ENCODE data around the gene SLX4IP. TPM values are rescaled to one million over a fixed set of nuclear protein-coding genes. Genes with fewer than 3 reads are reported as not detected.
"Not testable (repeated sequence)": the region's sequence is repeated elsewhere in the genome, so short reads cannot be mapped to it uniquely, and the experiment has no call there.

Gene SLX4IP
- polyA plus RNA-seq, 1 donor, result 12.6 TPM

DNA sequence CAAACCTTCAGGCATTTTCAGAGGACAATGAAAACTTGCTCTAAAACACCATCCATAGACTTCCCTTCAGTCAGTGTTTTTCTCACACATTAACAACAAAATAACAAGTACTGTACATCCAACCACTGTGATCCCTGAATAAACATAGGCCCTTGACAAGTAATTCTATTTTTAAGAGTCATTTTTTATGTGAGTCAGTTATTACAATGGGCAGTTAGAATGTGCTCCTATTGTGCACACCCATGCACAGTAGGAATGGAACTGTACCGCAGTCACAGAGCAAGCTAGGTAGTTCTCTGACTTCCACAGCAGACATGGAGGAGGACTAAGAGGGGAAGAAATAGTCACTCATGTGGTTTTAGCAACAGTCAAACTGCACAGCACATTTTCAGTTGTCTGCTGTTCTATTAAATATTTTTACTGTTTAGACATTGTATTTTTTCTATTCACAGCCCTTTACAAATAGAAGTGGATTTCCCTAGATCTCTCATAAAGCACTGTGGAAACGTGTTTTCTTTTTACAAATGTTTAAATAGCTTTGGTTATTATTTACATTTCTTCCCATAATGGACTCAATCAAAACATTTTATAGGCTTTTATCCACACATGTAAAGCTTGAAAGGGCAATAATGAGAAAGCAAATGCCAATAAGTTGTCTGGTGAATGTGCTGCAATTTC is 138.3 kb downstream of the SLX4IP start:
- no peak for DNase-seq

DNA sequence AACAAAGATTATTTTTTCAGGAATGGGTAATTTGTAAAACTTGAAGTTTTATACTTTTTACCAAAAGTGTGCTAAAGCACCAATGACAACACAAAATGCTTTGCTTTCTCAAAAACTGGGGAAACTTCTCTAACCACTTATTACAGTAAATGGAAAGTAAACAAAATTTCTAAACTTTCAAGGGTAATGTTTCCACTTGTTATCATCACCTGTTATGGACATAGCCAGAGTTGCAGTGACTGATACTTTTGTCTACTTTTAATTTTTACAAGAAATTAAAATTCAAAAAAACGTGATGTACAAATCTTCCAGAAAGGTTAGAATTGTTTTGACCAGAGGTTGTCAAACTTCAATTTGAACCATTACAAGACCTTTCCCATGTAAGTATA is 138.8 kb downstream of the SLX4IP start:
- DNase-seq, result no peak

DNA sequence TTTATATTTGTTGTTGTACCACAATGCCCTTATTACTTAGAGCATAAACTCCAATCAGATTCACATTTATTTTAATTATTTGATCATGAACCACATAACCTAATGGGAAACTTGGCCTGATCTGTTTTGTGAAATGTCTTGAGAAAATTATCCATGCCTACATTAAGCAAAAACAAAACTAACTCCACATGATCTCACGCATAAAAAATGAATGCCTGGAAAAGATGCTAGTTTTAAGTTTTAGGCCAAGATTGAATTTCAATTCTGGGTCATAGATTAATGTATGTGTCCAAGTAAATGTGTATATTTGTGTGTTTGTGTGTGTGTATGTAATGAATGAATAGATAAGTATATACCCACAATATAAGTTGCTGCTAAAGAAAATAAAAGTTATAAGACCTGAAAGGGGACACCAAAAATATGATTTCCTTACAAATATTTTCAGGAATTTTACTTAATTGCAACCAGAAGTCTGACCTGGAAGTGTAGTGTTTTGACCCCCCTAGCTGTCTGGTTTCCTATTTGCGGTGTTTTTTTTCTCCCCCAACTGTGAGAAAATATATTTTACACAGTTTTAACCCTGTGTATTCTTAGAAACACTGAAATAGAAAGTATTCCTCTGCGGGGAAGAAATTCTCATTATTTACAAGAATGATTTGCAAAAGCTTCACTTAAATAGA is 141.4 kb downstream of the SLX4IP start:
- no peak for DNase-seq

DNA sequence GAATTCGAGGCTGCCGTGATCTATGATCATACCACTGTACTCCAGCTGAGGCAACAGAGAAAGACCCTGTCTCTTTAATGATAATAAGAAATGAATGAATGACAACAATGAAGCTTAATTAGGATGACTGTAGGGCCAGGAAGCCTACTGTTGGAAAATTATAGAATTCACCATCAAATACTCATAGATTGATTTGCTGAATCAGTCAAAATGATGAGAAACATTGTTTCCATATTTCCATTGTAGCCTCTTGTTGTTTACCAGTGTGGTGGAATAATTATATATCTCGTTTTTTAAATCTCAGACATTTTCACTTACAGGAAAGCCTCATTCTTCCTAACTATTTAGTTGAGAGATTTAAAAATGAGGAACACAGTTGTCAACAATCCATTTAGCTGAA is 142.5 kb downstream of the SLX4IP start:
- no peak for DNase-seq

DNA sequence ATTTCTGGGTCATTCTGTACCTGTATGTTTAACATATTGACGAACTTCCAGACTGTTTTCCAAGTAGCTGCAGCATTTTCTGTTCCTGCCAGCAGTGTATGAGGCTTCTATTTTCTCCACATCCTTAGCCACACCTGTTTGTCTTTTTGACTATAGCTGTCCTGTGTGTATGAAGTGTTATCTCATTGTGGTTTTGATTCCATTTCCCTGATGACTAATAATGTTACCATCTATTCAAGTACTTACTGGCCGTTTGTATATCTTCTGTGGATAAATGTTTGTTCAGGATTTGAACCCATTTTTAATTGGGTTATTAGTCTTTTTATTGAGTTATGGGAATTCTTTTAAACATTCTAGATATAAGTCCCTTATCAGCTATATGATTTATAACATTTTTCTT is 143.5 kb downstream of the SLX4IP start:
- DNase-seq, result no peak

DNA sequence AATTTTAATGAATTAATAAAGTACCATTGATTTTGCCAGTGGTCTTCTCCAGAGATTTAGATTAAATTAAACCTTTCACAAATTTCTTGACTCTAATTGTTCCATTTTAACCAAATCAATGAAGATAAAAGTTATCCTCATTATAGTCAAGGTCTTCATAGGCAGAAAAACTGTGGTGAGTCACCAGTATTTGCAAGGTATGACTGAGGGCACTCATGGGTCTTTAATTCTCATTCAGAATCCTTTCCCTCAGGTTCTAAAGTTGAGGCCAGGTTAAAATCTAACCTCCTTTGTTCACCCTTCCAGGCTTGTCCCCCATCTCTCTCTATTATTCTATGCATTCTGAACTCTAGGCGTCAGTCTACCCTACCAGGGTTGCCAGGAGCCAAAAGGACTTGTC is 144.8 kb downstream of the SLX4IP start:
- no peak for DNase-seq

DNA sequence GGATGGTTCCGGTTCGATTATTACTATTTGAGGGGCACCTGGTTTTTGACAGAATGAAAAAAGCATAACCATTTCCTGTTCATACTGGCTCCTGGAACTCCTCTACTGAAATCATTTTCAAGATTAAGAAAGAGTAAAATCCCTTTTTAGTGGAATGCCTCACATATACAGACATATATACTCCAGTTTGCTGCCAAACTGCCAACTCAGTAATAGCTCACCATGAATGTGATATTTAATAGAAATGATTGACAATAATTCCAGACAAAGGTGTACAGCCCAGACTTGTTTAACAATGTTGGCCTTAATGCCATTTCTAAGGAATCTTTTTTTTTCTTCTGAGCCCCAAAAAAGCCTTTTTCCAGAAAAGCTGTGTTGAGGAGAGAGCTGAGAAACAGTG is 145.6 kb downstream of the SLX4IP start:
- no peak for DNase-seq

DNA sequence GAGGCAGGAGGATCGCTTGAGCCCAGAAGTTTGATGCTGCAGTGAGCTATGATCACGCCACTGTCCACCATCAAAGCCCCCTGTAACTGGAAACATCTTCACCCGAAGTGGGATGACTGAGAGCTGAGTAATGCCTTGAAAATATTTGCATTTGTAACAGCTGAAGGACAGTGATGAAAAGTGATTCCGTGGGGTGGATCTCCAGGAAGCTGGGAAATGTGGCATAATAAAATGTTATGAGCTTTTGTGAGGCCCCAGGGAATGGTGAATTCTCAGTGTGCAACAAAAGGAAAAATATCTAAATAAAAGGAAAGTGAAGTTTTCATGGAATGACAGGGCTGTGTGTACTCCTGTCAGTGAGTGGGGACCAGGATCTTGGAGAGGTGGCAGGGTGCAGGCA is 146.7 kb downstream of the SLX4IP start:
- no peak for DNase-seq

DNA sequence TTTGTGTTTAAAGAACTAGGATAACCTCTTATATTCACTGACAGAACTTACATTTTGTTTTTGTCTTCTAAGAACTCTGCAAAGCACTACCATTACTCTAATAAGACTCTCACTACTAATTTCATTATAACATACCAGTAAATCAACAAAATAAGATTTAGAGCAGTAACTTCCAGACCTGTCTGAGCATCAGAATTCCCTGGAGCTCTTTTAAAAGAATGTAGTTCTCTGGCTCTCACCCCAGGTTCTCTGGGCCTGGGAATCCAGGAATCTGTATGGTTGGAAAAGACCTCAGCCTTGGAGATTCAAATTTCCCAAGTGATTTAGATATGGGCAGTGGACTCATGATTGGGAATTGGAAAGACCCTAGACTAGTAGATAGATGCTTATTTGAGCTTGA is 149.3 kb downstream of the SLX4IP start:
- DNase-seq, result no peak

DNA sequence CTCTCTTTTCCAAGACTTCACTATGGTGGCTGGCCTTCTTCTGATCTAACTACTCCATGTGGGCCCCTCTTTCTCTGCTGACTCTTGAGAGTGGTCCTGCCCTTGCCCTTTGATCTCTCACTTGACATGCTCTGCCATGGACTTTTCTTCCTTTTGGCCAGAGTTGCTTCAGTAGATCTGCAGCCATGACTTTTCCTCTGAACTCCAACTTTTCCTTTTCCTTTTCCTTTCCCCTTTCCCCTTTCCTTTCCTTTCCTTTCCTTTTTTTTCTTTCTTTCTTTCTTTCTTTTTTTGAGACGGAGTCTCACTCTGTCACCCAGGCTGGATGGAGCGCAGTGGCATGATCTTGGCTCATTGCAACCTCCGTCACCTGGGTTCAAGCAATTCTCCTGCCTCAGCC is 150.2 kb downstream of the SLX4IP start:
- DNase-seq, result no peak

DNA sequence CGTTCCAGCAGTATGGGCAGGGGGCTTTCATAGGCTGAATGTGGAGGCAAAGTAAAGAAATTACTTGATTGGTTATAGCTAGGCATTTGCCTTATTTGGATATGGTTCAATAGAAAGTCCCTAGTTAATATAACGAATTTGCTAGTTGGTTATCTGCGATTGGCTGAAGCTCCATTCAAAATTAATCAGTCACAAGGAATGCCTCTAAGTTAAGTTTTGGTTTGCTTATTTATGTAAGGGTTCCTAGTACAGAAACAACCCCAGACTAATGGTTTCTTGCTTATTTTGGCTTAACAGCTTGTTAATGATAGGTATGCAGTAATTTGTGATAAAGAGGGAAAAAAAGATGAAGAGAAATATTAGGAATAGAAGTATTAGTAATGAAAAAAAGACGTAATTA is 151.2 kb downstream of the SLX4IP start:
- DNase-seq, result no peak

DNA sequence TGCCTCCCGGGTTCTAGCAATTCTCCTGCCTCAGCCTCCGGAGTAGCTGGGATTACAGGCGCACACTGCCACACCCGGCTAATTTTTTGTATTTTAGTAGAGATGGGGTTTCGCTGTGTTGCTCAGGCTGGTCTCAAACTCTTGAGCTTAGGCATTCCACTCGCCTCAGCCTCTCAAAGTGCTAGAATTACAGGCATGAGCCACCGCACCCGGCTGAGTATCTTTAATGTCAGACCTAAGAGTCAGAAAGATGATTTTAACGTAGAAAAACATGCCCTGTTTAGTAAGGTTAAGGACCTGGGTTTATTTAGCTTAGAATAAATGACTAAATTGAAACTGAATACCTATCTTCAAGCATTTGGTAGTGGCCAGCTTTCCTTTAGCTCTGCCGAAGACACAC is 155.3 kb downstream of the SLX4IP start:
- DNase-seq, result not testable (repeated sequence)

DNA sequence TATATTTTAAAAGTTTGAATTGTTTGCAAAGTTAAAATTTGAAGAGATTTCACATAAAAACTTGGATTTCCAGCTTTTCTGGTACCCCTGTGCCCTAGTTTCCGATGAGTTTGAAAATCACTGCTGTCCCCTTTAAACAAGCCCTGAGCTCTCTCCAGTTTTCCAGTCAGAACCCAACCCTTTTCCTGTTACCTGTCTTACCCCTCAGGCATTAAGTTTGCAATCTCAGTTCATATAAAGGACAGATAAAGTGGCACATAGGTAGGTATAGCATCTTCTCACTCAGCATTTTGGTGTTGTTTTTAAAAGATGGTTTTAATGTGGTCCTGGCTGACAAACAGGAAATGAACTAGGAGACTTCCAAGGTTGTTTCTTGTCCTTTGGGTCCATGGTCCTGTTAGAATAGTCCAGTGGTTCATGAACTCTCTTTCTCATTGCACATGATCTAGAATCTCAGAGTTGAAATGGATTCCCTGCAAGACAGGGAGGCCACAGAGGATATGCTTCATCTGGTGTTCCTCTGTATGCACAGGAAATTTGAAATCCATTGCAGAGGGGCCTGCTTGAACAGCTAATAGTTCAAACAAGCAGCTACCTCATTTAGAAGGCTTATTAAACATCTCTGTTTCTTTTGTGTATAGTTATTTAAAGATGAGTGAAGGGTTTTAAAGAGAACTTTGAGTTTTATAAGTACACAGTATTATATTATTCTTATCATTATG is 156.0 kb downstream of the SLX4IP start:
- no peak for DNase-seq

DNA sequence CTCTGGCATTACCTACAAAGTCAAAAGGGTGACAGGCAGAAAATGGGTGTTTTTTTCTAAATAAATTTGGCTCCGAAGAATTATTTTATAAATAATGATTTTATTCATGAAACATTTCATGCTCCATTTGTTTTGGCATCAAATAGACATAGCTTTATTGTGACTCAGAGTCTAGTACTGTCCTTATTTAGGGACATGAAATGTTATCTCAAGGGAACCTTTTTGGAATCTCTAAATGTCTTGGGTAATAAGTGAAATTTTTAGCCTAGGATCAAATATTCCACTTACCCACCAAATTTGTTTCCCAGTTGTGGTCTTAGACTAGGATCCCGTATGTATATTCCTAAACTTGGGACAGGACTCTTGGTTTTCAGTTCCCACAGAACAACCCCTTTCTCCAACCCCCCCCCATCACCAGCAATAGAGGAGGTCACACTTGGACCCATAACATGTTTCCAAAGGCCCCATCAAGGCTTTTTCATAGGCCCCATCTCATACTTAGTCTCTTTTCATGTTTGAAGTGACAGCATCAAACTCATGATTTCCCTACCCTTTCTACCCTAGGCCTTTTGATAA is 156.9 kb downstream of the SLX4IP start:
- no peak for DNase-seq

DNA sequence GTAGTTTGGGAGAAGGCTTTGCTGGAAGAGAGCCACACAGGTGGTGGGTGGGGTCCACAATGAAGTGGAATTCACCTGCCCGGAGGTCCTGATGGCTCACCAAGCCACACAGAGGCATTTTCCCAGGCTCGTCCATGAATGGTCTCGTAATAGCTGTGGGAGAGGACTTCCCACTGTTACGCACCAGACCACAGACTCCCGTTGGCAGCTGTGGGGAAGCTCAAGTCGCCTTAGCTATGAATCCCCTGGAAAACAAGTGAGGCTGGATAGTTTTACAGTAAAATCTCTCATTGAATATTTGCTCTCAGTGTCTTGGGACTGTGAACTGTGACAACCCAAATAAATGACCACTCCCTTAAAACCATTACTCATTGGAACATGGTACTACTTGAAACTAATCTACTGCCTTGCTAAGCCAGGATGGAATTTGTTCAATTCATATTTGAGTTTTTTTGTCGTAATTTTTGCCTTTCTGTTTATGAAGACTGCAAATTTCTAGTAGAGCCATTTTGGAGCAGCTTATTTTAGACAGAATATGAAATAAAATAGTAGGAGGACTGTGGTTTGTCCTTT is 159.3 kb downstream of the SLX4IP start:
- no peak for DNase-seq

DNA sequence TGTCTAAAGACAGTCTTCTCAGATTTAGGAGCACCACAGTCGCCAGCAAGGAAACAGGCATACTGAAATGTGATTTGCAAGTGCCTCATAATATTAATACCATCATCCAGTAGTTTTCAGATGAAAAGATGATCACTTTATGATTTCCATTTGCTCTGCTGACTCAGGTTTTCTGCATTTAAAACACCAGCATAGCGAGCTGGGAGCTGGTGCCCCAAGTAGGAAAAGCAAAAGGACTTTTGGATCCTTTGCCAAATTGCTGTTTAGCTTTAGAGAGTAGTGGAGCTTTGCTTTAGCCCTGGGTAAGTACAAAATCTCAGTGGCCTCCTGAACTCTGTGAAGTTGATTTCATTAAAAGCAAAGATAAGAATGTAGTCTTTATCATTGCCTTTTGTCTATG is 160.2 kb downstream of the SLX4IP start:
- no peak for DNase-seq

DNA sequence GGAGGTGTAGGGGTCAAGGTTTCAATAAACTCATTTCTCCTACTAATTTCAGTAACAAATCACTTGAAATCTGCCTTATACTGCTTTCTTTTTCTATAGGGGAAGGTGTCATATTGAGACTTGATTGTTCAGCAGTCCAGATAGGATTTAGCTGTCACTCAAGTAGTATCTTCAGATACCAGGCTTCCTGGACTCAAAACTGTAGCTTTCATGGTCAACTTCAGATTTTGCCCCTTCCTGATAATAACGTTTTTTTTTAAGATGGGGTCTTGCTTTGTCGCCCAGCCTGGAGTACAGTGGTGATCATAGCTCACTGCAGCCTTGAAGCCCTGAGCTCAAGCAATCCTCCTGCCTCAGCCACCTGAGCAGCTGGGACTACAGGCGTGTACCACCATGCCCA is 160.9 kb downstream of the SLX4IP start:
- no peak for DNase-seq

DNA sequence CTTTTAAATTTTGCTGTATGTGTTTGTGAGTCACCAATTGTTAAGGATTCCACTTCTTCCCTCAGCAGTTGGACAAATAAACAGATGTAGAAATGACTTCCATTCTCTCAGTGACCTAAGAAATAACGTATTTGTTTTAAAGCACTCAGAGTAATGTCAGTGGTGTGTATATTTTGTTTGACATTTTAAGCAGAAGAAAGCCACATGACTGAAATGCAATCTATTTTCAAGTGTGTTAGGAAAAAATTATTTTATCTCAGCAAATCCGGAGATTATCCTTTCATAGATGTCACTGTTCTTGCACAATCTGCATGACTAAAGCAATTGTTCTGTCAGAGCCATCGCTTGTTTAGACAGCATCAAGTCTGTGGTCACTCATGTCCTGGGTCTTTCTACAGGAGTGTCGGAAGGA is 161.6 kb downstream of the SLX4IP start:
- DNase-seq, result no peak

DNA sequence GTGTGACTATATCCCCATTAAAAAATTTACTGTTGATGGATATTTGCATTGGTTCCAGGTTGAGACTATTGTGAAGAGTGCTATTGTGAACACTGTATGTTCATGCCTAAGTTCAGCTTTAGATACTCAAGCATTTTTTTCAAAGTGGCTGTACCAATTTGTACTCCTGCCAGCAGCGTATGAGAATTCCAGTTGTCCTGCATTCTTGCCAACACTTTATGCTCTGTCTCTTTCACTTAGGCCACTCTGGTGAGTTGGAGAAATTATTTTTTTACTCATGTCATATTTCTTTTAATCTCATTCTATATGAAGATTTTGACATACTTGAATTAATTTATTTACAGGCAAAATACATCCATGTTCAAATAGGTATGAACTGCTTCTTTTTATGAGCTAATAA is 162.5 kb downstream of the SLX4IP start:
- no peak for DNase-seq

DNA sequence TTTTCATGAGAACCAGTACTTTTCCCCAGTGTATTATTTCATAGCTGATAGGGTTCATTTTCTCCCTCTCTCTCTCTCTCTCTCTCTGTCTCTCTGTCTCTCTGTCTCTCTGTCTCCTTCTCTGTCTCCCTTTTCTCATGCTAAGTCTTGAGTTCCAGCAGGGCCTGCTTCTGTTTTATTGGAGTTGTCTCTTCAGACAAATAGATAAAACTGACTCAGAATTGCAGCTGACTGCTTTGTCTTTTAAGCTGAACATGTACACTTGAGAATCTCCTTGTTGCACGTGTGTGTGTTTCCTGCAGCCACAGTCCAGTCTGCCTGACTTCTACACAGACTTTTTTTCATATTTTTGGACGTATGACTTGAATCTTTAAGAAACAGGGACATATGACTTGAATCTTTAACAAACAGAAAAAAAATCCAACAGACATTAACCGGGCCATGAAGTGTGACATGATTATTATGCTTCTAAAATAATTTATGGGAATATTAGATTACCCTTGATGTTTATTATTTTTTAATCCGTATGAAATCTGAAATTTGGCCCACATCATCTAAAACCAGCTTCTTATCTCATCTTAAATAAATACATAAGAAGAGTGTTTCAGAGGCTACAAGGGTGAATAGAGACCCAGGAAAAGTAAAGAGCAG is 167.2 kb downstream of the SLX4IP start:
- DNase-seq, result no peak

DNA sequence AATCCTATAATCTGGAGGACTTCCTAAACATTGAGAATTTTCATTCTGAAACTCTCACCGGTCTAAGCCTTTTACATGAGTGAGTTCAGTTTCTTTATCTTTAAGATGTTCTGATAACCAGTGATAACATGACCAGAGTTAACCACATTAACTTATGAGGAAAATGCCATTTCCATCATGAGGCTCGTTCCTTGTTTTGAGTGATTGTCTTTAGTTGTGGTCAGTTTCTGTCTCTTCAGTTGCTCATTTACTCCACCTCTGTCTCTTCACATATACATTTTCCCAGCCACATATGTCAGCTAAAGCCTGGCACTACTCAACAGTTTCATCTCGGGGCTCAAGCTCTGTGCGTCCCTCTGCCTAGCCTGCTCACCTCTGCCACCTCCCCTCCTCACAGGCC is 168.3 kb downstream of the SLX4IP start:
- DNase-seq, result no peak

All from left kidney (tissue), 2 donors.